Calu3 (cell line): Measurements from ENCODE around the gene TTC9. TPM values are rescaled to one million over a fixed set of nuclear protein-coding genes. Genes with fewer than 3 reads are reported as not detected.

ENCODE experiments used
- BruUV-seq: library from RNA; stranded (reverse); fragments of 400-500 nt; replicated peaks from 2 replicates; lab custom pipeline; 2021; lab: Mats Ljungman, UMichigan
- CTCF ChIA-PET: fragments of 300-600 bp; sonication (Branson Sonifier 250); formaldehyde crosslinking; loops from one replicate; lab custom pipeline; 2022; ENCODE audit warnings: antibody characterized with exemption; lab: Charles Lee
- DNase-seq: peaks from one replicate; pipeline ENCODE4 v3.0.0; 2022
- H3K27ac Mint-ChIP-seq: one replicate; pipeline ENCODE4 v1.8.0; 2022; ENCODE audit warnings: mixed read lengths; ENCODE audit not compliant: unreplicated experiment
- H3K27me3 Mint-ChIP-seq: one replicate; pipeline ENCODE4 v1.8.0; 2022; ENCODE audit warnings: mixed read lengths; ENCODE audit not compliant: unreplicated experiment
- H3K36me3 Mint-ChIP-seq: one replicate; pipeline ENCODE4 v1.8.0; 2022; ENCODE audit warnings: mild to moderate bottlenecking, moderate library complexity, mixed read lengths; ENCODE audit not compliant: insufficient read depth, unreplicated experiment
- H3K4me1 Mint-ChIP-seq: one replicate; pipeline ENCODE4 v1.8.0; 2022; ENCODE audit warnings: mild to moderate bottlenecking, low read depth, mixed read lengths; ENCODE audit not compliant: unreplicated experiment
- H3K4me3 Mint-ChIP-seq: one replicate; pipeline ENCODE4 v1.8.0; 2022; ENCODE audit warnings: mild to moderate bottlenecking, low read depth, moderate library complexity, mixed read lengths; ENCODE audit not compliant: unreplicated experiment
- H3K9me3 Mint-ChIP-seq: one replicate; pipeline ENCODE4 v1.8.0; 2022; ENCODE audit warnings: low read depth, mixed read lengths; ENCODE audit not compliant: unreplicated experiment
- CTCF ChIP-seq: fragments of 200-600 bp; IDR thresholded peaks from one replicate; pipeline ENCODE4 v1.8.0; 2022; ENCODE audit warnings: antibody characterized with exemption; ENCODE audit not compliant: unreplicated experiment
- intact Hi-C: fragments of 100-400 bp; cut with micrococcal nuclease; formaldehyde crosslinking; loops from one replicate; pipeline ENCODE4 v1.10.0; 2022; ENCODE audit not compliant: unreplicated experiment
- total RNA-seq: library from RNA; stranded (reverse); gene quantifications from 2 replicates; pipeline ENCODE4 v1.2.3, GENCODE V29; 2022

The TTC9 gene
- total RNA-seq, 1 experiment from 2014 or later = 9.8 TPM

- H3K27me3 Mint-ChIP-seq = no peaks in the 10 kb centered on the region
- DNase-seq = peak; percentile 57
- peak; percentile 49 for TF ChIP-seq CTCF
- no peaks in the 10 kb centered on the region for H3K9me3 Mint-ChIP-seq
- H3K4me3 Mint-ChIP-seq = no peak overlapping the region
- CTCF ChIA-PET = interaction anchor here (0.5 to 1.3 kb wide), 6 partner anchors 15 to 91 kb away, joined by 3 to 9 read pairs (median 4); partner anchors contain the start of gene TTC9
- peak overlapping the region; percentile 77 for H3K27ac Mint-ChIP-seq
- H3K36me3 Mint-ChIP-seq = no peaks in the 10 kb centered on the region
- H3K4me1 Mint-ChIP-seq = peaks cover 32% of the 10 kb centered on the region
- BruUV-seq = no TSS peak
- intact Hi-C loops = loop anchor here (1.0 to 5.0 kb wide), 2 partner anchors 72 to 92 kb away; partner anchors contain the start of gene TTC9
Observed at GRCh38 chr14:70714055-70714550, 72.4 kb downstream of the TTC9 start.

GRCh38 chr14:70716483-70716882 is 74.8 kb downstream of the TTC9 start:
- H3K27ac Mint-ChIP-seq = no peak overlapping the region
- no peak overlapping the region for H3K4me3 Mint-ChIP-seq
- peaks cover 32% of the 10 kb centered on the region for H3K4me1 Mint-ChIP-seq
- no peaks in the 10 kb centered on the region for H3K36me3 Mint-ChIP-seq
- no peak for DNase-seq
- intact Hi-C loops = loop anchor here (5.0 kb wide), 1 partner anchor 101 kb away; no protein-coding TSS in a partner anchor
- CTCF ChIA-PET = interaction anchor here (0.6 kb wide), 1 partner anchor 259 kb away, joined by 5 read pairs; no protein-coding TSS in a partner anchor
- H3K27me3 Mint-ChIP-seq = no peaks in the 10 kb centered on the region
- TF ChIP-seq CTCF = no peak
- no TSS peak for BruUV-seq
- no peaks in the 10 kb centered on the region for H3K9me3 Mint-ChIP-seq

- Mint-ChIP-seq H3K36me3 (no peaks in the 10 kb centered on the region), H3K27ac (no peak overlapping the region), H3K4me1 (peaks cover 33% of the 10 kb centered on the region), H3K27me3 (no peaks in the 10 kb centered on the region), H3K4me3 (no peak overlapping the region), H3K9me3 (no peaks in the 10 kb centered on the region)
- CTCF ChIA-PET = no interaction called here
- intact Hi-C loops = loop anchor here (5.0 kb wide), 1 partner anchor 100 kb away; no protein-coding TSS in a partner anchor
- TF ChIP-seq CTCF = no peak
- DNase-seq = no peak
- no TSS peak for BruUV-seq
Observed at GRCh38 chr14:70716958-70717357, 75.2 kb downstream of the TTC9 start.

GRCh38 chr14:70718383-70719118 is 76.8 kb downstream of the TTC9 start:
- TF ChIP-seq CTCF = no peak
- CTCF ChIA-PET = no interaction called here
- H3K4me3 Mint-ChIP-seq = no peak overlapping the region
- peak; percentile 18 for DNase-seq
- no TSS peak for BruUV-seq
- intact Hi-C loops = loop anchor here (5.0 kb wide), 1 partner anchor 99 kb away; no protein-coding TSS in a partner anchor
- H3K4me1 Mint-ChIP-seq = peaks cover 44% of the 10 kb centered on the region
- no peaks in the 10 kb centered on the region for H3K9me3 Mint-ChIP-seq
- H3K27ac Mint-ChIP-seq = no peak overlapping the region
- H3K36me3 Mint-ChIP-seq = no peaks in the 10 kb centered on the region
- no peaks in the 10 kb centered on the region for H3K27me3 Mint-ChIP-seq
